SK-MEL-5 (cell line): ENCODE results near the gene PLOD3. TPM values are rescaled to one million over a fixed set of nuclear protein-coding genes. Genes with fewer than 3 reads are reported as not detected.
A peak's percentile ranks its signal among the peaks of the same experiment; 100 is the strongest.
"Not testable (repeated sequence)": the region's sequence is repeated elsewhere in the genome, so short reads cannot be mapped to it uniquely, and the experiment has no call there.

Source experiments
- DNase-seq: peaks from one replicate; pipeline ENCODE4 v3.0.0-alpha.2; 2016; ENCODE audit warnings: low read depth, low spot score
- in situ Hi-C: cut with HindIII; loops from 2 replicates; pipeline ENCODE4 v1.10.0; 2016; ENCODE audit warnings: low sequenced_read_pairs, high pct_unique_total_duplicates, low pct_unique_long_range_greater_than_20kb
- total RNA-seq: library from RNA; depleted of rRNA; stranded (reverse); fragments of >200 nt; shearing (Covaris generic); gene quantifications from 2 replicates; pipeline ENCODE4 v1.2.3, GENCODE V29; 2014

PLOD3 gene
- total RNA-seq, 1 experiment from 2014 or later = 275 TPM

GRCh38 chr7:101222275-101222830, 5.0 kb upstream of the PLOD3 start:
- DNase-seq = no peak
- in situ Hi-C loops = no loop called here

GRCh38 chr7:101220295-101220694, 2.9 kb upstream of the PLOD3 start:
- no peak for DNase-seq
- in situ Hi-C loops = no loop called here

DNA sequence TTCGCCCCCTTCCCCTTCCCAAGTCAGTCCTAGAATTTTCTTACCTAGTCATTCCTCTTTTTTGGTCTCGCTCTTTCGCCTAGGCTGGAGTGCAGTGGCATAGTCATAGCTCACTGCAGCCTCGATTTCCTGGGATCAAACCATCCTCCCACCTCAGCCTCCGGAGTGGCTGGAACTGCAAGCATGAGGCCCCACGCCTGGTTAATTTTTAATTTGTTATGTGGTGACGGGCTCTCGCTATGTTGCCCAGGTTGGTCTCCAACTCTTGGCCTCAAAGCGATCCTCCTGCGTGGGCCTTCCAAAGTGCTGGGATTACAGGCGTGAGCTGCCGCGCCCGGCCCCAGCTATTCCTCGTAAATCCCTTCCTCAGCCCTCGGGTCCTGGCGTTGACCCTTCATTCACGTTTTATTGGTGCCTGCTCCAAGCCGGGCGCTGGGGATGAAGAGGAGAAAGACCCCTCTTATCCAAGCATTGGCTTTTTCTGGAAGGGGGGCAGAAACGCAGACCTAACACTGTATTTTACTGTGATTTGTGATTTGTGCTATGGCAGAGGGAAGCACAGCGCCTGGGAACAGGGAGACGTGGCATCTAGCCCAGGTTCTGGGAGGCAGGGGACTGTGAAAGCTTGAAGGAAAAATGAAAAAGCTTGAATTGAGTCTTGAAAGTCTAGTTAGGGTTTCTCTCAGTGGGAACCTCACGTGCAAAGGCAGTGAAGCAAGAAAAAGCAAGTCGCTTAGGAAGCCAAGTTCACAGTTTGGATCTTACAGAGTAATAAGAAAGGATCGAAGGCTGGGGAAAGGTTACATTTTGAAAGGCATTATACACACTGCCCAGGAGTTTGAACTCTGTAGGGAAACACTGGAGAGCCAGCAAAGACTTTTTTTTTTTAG, 1.1 kb upstream of the PLOD3 start:
- DNase-seq = no peak
- in situ Hi-C loops = no loop called here

- no peak for DNase-seq
- in situ Hi-C loops = no loop called here
Measured at GRCh38 chr7:101216860-101217387, 457 bp downstream of the PLOD3 start.

DNA sequence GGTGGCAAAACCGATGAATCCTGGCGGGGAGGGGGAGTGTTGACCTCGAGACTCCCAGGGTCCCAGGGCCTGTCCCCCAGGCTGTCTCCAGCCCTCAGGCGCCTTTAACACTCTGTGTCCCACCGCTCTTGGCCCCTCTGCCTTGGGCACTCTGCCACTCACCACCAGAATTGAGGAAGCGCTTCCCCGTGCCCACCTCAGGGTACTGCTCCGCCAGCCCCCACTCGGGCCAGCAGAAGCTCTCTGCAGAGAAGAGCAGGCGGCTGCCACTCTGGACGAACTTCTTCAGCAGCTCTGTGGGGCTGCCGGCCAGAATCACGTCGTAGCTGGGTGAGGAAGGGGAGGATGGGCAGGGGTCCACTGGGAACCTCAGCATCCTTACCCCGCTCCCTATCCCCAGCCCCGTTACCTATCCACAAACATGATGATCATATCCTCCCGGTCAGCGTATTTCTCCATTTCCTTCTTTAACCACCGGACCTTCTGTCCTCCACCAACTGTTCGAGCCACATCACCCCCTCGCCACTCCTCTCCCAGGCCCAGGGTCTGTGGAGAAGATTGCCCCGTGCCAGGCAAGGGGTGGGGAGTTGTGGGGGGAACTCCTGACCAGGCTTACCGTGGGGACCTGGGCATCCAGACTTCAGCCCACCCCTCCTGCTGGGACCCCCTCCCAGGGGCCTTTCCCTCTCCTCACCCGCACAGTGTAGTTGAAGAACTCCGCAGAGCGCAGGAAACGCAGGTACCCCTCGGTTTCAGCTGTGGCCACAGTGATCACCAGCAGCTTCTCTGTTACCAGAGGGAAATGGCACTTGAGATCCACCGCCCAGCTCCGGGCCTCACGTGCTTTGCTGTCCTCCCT, 1.2 kb downstream of the PLOD3 start:
- DNase-seq = no peak
- in situ Hi-C loops = no loop called here

DNA sequence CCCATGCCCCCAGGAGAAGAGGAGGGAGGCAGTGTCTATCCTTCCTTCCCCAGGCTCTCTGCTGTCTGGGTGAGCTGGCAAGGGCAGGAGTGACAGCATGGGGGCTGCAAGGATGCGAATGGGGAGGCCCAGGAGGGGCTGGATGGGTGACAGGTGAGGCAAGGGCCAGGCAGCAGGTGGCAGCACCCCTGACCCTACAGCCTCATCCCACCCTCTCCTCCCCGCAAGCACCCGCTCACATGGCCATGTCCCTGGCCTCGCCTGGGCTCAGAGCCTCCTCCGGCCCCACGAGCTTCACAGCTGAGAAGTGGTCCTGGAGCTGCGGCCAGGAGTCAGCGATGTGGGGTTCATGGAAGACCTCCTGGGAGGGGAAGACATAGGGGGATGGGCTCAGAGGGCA, 5.4 kb downstream of the PLOD3 start:
- in situ Hi-C loops = no loop called here
- DNase-seq = no peak

DNA sequence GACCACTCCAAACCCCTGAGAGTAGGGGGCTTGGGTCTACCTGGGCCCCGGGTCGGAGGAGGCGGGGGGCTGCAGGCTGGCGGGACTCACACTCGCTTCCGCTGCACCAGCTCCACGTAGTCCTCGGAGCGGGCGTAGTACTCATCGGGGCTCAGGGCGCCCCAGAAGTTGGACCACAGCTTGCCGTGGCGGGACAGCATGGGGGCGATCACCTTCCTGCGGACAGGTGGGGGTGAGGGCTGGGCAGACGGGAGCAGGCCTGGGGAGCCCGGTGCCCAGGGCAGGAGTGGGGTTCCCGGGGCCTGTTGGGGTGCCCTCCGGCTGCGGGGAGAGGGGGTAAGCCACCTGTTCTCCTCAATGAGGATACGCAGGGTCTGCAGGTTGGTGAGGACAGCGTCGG, 5.9 kb downstream of the PLOD3 start:
- no peak for DNase-seq
- in situ Hi-C loops = no loop called here

GRCh38 chr7:101210143-101210542, 7.2 kb downstream of the PLOD3 start:
- in situ Hi-C loops = no loop called here
- no peak for DNase-seq

GRCh38 chr7:101208794-101209193, 8.6 kb downstream of the PLOD3 start:
- no peak for DNase-seq
- in situ Hi-C loops = no loop called here

DNA sequence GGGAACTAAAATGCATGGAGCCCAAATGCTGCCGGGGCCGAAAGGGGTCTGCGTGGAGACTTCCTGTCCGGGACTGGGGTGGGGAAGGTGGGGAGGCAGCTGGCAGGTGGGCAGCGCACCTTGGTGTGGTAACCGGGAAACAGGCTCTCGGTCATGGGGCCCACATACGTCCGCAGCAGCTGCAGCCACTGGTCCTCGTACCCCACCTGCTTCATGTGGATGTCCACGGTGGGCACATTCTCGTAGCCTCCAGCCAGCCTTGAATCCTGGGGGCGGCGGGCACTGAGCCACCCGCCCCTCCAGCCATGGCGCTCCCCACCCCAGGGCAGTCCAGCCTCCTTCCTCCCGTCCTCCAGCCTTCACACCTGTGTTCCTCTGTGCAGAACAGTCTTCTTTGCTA, 9.9 kb downstream of the PLOD3 start:
- DNase-seq = no peak

DNA sequence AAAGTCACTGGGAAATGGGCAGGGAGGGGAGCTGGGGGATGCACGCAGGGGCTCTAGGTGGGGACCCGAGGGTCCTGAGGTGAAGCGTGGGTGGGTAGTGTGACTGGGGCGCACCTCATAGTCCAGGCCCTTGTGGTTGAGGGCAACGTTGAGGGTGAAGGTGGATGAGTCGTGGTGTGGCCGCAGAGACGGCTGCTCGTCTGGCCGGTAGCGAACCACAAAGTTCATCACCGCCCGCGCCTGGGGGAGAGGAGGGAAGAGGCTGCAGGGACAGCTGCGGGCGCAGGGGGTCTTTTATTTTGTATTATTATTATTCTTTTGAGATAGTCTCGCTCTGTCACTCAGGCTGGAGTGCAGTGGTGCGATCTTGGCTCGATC, 10.7 kb downstream of the PLOD3 start:
- in situ Hi-C loops = no loop called here
- no peak for DNase-seq

More for the DNA sequence above, 9.9 kb downstream of the PLOD3 start:
- in situ Hi-C loops = no loop called here

DNA sequence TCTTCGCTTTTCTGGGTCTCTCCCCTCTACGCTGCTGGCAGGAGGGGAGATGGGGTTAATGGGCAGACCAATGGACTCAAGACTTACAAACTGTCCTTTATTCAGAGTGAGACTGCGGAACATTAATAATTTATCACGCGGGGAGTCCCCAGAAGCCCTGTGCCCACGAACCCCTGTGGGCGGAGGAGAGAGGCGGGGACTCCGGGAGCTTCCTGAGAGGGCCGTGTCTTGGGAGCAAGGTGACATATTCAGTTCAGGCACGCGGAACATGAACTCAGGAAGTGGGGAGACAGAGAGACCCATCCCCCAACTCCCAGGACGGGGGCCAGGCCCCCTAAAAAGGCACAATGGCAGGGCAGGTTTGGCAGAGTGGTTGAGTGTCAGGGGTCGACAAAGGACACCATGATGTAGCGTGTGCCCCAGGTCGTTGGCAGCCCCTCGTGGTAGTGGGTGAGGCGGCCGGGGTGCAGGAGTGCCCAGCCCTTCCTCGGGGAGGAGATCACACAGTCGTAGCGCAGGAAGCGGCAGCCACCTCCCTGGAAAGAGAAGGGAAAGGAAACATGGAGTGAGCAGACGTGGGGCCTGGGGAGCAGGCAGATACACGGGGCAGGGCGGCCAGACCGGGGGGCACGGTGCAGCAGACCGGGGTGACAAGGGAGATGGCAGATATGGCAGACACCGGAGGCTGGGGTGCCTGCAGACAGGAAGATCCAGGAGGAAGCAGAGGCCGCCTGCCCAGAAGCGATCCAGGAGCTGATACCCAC, 11.3 kb downstream of the PLOD3 start:
- no peak for DNase-seq
- in situ Hi-C loops = no loop called here

DNA sequence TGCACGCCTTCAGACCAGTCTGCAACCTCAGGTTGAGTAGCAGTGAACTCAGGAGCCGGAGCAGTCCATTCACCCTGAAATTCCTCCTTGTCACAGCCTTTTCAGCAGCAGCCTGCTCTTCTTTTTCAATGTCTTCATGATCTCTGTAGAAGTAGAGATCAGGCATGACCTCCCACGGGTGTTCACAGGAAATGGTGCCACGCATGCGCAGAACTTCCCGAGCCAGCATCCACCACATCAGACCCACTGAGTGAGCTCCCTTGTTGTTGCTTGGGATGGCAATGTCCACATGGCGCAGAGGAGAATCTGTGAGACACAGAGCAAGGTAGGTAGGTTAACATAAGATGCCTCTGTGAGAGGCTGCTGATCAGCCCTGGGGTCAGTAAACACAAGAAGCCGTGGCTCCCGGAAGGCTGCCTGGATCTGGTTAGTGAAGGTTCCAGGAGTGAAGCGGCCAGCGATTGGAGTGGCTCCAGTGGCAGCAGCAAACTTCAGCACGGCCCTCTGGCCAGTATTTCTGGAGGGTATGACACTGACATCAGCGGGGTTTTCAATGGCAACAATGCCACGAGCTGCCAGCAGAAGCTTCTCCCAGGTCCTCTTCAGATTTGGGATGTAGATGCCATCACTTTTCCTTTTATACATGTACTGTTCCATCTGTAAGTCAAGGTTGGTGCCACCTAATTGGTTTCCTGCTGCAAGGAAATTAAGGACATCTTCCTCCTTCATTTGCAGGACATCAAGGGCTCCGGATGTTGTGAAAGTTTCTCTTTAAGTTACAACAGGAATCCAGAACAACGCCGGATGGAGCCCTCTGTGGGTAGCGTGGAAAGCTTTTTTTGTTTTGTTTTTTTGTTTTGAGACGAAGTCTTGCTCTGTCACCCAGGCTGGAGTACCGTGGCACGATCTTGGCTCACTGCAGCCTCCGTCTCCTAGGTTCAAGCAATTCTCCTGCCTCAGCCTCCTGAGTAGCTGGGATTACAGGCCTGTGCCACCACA, 13.3 kb downstream of the PLOD3 start:
- DNase-seq = peak; percentile 44

DNA sequence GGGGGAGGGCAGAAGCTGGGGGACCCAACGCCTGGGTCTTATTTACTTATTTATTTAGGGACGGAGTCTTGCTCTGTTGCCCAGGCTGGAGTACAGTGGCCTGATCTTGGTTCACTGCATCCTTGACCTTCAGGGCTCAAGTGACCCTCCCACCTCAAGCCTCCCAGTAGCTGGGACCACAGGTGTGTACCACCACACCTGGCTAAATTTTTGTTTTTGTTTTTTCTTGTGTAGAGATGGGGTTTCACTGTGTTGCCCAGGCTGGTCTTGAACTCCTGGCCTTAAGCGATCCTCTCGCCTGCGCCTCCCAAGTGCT, 14.8 kb downstream of the PLOD3 start:
- no peak for DNase-seq
- in situ Hi-C loops = no loop called here

More for the DNA sequence above, 13.3 kb downstream of the PLOD3 start:
- in situ Hi-C loops = not testable (repeated sequence)

- in situ Hi-C loops = no loop called here
- no peak for DNase-seq
Measured at GRCh38 chr7:101201695-101202602, 15.4 kb downstream of the PLOD3 start.
